ENCODE results near the gene PACSIN2.

Gene PACSIN2

GRCh38 chr22:42880815-42881214, 134.1 kb downstream of the PACSIN2 start:
- Histone ChIP-seq H3K9me3 (ENCODE audit: control insufficient read depth, insufficient read depth, low read length) (no peaks in the 10 kb centered on the region), H3K9me2 (replicated peaks; ENCODE audit: control insufficient read depth, low read length) (no peaks in the 10 kb centered on the region), H3K27ac (ENCODE audit: low read depth, low read length) (no peak overlapping the region), H4K20me1 (ENCODE audit: control insufficient read depth, insufficient read depth, low read depth, low read length) (no peaks in the 10 kb centered on the region), H3K36me3 (ENCODE audit: control insufficient read depth, low read length) (peaks cover 64% of the 10 kb centered on the region), H3K4me2 (ENCODE audit: low read length) (no peak overlapping the region), H3K4me3 (ENCODE audit: low read length) (no peak overlapping the region), H3K4me1 (ENCODE audit: control insufficient read depth, low read length) (peaks cover 8% of the 10 kb centered on the region), H3K27me3 (ENCODE audit: control insufficient read depth, low read length) (no peaks in the 10 kb centered on the region), H3K79me2 (ENCODE audit: control insufficient read depth, low read length) (no peaks in the 10 kb centered on the region), H3F3A (ENCODE audit: control insufficient read depth, insufficient read depth) (no peaks in the 10 kb centered on the region)
- no peak for TF ChIP-seq EZH2phosphoT487 (IDR thresholded peaks at IDR 0.05; ENCODE audit: borderline replicate concordance, low read length)
- TF ChIP-seq, protein P1, sequence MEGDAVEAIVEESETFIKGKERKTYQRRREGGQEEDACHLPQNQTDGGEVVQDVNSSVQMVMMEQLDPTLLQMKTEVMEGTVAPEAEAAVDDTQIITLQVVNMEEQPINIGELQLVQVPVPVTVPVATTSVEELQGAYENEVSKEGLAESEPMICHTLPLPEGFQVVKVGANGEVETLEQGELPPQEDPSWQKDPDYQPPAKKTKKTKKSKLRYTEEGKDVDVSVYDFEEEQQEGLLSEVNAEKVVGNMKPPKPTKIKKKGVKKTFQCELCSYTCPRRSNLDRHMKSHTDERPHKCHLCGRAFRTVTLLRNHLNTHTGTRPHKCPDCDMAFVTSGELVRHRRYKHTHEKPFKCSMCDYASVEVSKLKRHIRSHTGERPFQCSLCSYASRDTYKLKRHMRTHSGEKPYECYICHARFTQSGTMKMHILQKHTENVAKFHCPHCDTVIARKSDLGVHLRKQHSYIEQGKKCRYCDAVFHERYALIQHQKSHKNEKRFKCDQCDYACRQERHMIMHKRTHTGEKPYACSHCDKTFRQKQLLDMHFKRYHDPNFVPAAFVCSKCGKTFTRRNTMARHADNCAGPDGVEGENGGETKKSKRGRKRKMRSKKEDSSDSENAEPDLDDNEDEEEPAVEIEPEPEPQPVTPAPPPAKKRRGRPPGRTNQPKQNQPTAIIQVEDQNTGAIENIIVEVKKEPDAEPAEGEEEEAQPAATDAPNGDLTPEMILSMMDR (IDR thresholded peaks at IDR 0.05; ENCODE audit: low read depth, low read length, poor library complexity, severe bottlenecking): peak; percentile 31

DNA sequence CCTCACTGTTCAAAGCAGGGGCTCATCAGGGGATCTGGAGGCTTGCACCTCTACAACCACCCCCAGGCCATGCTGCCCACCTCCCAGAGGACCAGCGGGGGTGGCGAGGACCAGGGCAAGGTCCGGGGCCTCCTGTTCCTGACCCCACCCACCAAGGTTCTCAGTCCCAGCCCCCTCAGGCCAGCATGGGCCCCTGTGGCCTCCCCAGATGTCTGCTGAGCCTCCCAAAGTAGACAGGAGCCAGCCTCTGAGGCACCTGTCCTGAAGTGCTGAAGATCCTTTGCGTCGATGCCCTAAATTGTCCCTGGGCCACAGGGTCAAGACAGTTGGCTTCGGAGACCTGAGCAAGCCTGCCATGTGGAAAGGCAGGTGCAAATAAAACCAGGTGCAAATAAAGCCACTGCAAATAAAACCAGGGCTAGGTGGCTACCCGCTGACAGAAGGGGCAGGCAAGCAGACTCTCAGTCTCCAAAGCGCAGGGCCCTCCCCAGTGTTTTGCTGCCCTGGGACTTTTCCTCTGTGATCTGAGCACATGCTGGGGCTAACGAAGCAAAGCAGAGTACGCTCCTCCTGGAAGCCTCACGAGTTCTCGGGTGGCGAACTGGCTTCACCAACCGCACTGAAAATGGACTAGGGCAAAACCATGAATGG, 135.5 kb downstream of the PACSIN2 start:
- no peaks in the 10 kb centered on the region for H3K9me3 ChIP-seq (ENCODE audit: control insufficient read depth, insufficient read depth, low read length)
- no peaks in the 10 kb centered on the region for H3K9me2 ChIP-seq (replicated peaks; ENCODE audit: control insufficient read depth, low read length)
- peaks cover 59% of the 10 kb centered on the region for H3K36me3 ChIP-seq (ENCODE audit: control insufficient read depth, low read length)
- H3K4me2 ChIP-seq (ENCODE audit: low read length): no peak overlapping the region
- no peaks in the 10 kb centered on the region for H3K79me2 ChIP-seq (ENCODE audit: control insufficient read depth, low read length)
- no peak overlapping the region for H3K27ac ChIP-seq (ENCODE audit: low read depth, low read length)
- H4K20me1 ChIP-seq (ENCODE audit: control insufficient read depth, insufficient read depth, low read depth, low read length): no peaks in the 10 kb centered on the region
- H3K27me3 ChIP-seq (ENCODE audit: control insufficient read depth, low read length): no peaks in the 10 kb centered on the region
- H3K4me3 ChIP-seq (ENCODE audit: low read length): no peak overlapping the region
- no peak for TF ChIP-seq EZH2phosphoT487 (IDR thresholded peaks at IDR 0.05; ENCODE audit: borderline replicate concordance, low read length)
- TF ChIP-seq, protein P1 (IDR thresholded peaks at IDR 0.05; ENCODE audit: low read depth, low read length, poor library complexity, severe bottlenecking): no peak
- peaks cover 8% of the 10 kb centered on the region for H3K4me1 ChIP-seq (ENCODE audit: control insufficient read depth, low read length)
- no peaks in the 10 kb centered on the region for H3F3A ChIP-seq (ENCODE audit: control insufficient read depth, insufficient read depth)

DNA sequence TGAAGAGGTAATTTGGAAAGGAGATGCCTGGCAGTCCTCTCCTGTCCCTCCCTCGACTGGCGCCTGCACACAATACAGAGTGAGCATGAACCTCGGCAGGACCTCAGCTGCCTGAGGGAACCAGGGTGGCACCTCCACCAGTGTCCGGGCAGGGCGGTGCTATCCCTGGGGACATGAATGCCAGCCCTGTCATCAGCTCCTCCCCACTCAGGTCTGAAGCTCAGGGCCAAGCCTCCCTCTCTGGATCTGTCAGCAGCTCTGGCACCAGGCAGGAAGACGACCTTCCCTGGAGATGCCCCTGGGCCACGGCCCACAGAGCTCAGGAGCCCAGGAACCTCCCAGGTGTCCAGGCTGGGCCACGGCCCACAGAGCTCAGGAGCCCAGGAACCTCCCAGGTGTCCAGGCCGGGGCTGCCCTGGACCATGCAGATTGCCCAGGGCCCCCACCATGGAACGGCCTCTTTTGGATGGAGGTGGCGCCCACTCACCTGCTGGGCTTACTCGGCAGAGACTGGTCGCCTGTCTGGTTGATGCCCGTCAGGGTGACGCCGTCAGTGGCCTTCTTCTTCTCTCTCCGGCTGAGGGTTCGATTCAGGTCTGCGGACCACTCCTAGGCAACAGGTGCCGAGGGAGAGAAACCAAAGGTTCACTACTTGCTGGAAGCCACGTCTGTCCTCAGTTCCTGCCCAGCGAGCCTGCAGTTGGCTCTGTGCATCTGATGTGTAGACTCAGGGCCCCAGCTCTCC, 136.2 kb downstream of the PACSIN2 start:
- no peak overlapping the region for H3K4me3 ChIP-seq (ENCODE audit: low read length)
- H3K27ac ChIP-seq (ENCODE audit: low read depth, low read length): no peak overlapping the region
- no peaks in the 10 kb centered on the region for H3K27me3 ChIP-seq (ENCODE audit: control insufficient read depth, low read length)
- no peaks in the 10 kb centered on the region for H3K9me3 ChIP-seq (ENCODE audit: control insufficient read depth, insufficient read depth, low read length)
- H3K9me2 ChIP-seq (replicated peaks; ENCODE audit: control insufficient read depth, low read length): no peaks in the 10 kb centered on the region
- no peaks in the 10 kb centered on the region for H3F3A ChIP-seq (ENCODE audit: control insufficient read depth, insufficient read depth)
- TF ChIP-seq, protein P1 (IDR thresholded peaks at IDR 0.05; ENCODE audit: low read depth, low read length, poor library complexity, severe bottlenecking): no peak
- no peak for TF ChIP-seq EZH2phosphoT487 (IDR thresholded peaks at IDR 0.05; ENCODE audit: borderline replicate concordance, low read length)
- H3K4me1 ChIP-seq (ENCODE audit: control insufficient read depth, low read length): peaks cover 8% of the 10 kb centered on the region
- H3K79me2 ChIP-seq (ENCODE audit: control insufficient read depth, low read length): no peaks in the 10 kb centered on the region
- H4K20me1 ChIP-seq (ENCODE audit: control insufficient read depth, insufficient read depth, low read depth, low read length): no peaks in the 10 kb centered on the region
- H3K36me3 ChIP-seq (ENCODE audit: control insufficient read depth, low read length): peaks cover 54% of the 10 kb centered on the region
- H3K4me2 ChIP-seq (ENCODE audit: low read length): no peak overlapping the region

Measured in DOHH2 (cell line).